GM19023 (cell line): ENCODE data around the gene ARMC6.
A peak's percentile ranks its signal among the peaks of the same experiment; 100 is the strongest.

Experiments
- ATAC-seq: cut with Tn5 transposase; IDR thresholded peaks from one replicate; pipeline ENCODE4 v1.9.1; 2021; ENCODE audit warnings: mild to moderate bottlenecking, moderate library complexity; ENCODE audit not compliant: unreplicated experiment

The ARMC6 gene

GRCh38 chr19:19054315-19054938 is 21.0 kb downstream of the ARMC6 start:
- no peak for ATAC-seq

GRCh38 chr19:19054939-19055440 is 21.6 kb downstream of the ARMC6 start:
- ATAC-seq = no peak

- no peak for ATAC-seq
Observed at GRCh38 chr19:19055701-19056100, 22.3 kb downstream of the ARMC6 start.

- no peak for ATAC-seq
Observed at GRCh38 chr19:19056636-19057275, 23.4 kb downstream of the ARMC6 start.

GRCh38 chr19:19057317-19057716 is 23.9 kb downstream of the ARMC6 start:
- no peak for ATAC-seq

GRCh38 chr19:19057720-19058119 is 24.3 kb downstream of the ARMC6 start:
- ATAC-seq = no peak

GRCh38 chr19:19059018-19059836 is 25.8 kb downstream of the ARMC6 start:
- ATAC-seq = no peak

- ATAC-seq = no peak
Observed at GRCh38 chr19:19059837-19060611, 26.6 kb downstream of the ARMC6 start.

- no peak for ATAC-seq
Observed at GRCh38 chr19:19061506-19061905, 28.1 kb downstream of the ARMC6 start.

- ATAC-seq = no peak
Observed at GRCh38 chr19:19062454-19063182, 29.2 kb downstream of the ARMC6 start.

GRCh38 chr19:19063183-19064097 is 30.0 kb downstream of the ARMC6 start, which contains the start of gene SLC25A42:
Gene SLC25A42 (plus strand): TSS chr19:19063994. CDS start chr19:19096125, 32,131 bp downstream.
- peak; percentile 94 for ATAC-seq

GRCh38 chr19:19064098-19064722 is 30.8 kb downstream of the ARMC6 start:
- peak; percentile 9 for ATAC-seq

GRCh38 chr19:19064811-19065745 is 31.7 kb downstream of the ARMC6 start:
- no peak for ATAC-seq

GRCh38 chr19:19067276-19068072 is 34.1 kb downstream of the ARMC6 start:
- ATAC-seq = no peak

GRCh38 chr19:19068659-19069654 is 35.6 kb downstream of the ARMC6 start:
- ATAC-seq = no peak

GRCh38 chr19:19071897-19072296 is 38.5 kb downstream of the ARMC6 start:
- no peak for ATAC-seq
